GDM1 (cell line): ENCODE data around the gene PLPPR1.
"Not testable (repeated sequence)": the region's sequence is repeated elsewhere in the genome, so short reads cannot be mapped to it uniquely, and the experiment has no call there.

Experiments
- DNase-seq: peaks from one replicate; lab custom pipeline; 2025; lab: John Stamatoyannopoulos, UW

PLPPR1 gene

GRCh38 chr9:101028346-101029314 is at the start of gene PLPPR1:
PLPPR1 (plus strand) TSS chr9:101028727.
- DNase-seq: no peak

GRCh38 chr9:100989731-100990130 is 38.8 kb upstream of the PLPPR1 start:
- no peak for DNase-seq

GRCh38 chr9:100990605-100991381 is 37.7 kb upstream of the PLPPR1 start:
- DNase-seq: no peak

GRCh38 chr9:100992632-100993031 is 35.9 kb upstream of the PLPPR1 start:
- no peak for DNase-seq

- DNase-seq: no peak
Measured at GRCh38 chr9:100999906-101000544, 28.5 kb upstream of the PLPPR1 start.

- DNase-seq: no peak
Measured at GRCh38 chr9:101005246-101005645, 23.3 kb upstream of the PLPPR1 start.

- DNase-seq: no peak
Measured at GRCh38 chr9:101014566-101014965, 14.0 kb upstream of the PLPPR1 start.

- DNase-seq: no peak
Measured at GRCh38 chr9:101018467-101018866, 10.1 kb upstream of the PLPPR1 start.

- DNase-seq: no peak
Measured at GRCh38 chr9:101022704-101023103, 5.8 kb upstream of the PLPPR1 start.

GRCh38 chr9:101025940-101026339 is 2.6 kb upstream of the PLPPR1 start:
- DNase-seq: no peak

GRCh38 chr9:101026824-101027223 is 1.7 kb upstream of the PLPPR1 start:
- no peak for DNase-seq

GRCh38 chr9:101027236-101027635 is 1.3 kb upstream of the PLPPR1 start:
- DNase-seq: no peak

- DNase-seq: no peak
Measured at GRCh38 chr9:101027733-101028345, 688 bp upstream of the PLPPR1 start.

- no peak for DNase-seq
Measured at GRCh38 chr9:101029315-101030085, 973 bp downstream of the PLPPR1 start.

GRCh38 chr9:101030086-101030391 is 1.5 kb downstream of the PLPPR1 start:
- DNase-seq: no peak

- no peak for DNase-seq
Measured at GRCh38 chr9:101032426-101032825, 3.9 kb downstream of the PLPPR1 start.

GRCh38 chr9:101034222-101034621 is 5.7 kb downstream of the PLPPR1 start:
- no peak for DNase-seq

GRCh38 chr9:101035098-101035497 is 6.6 kb downstream of the PLPPR1 start:
- DNase-seq: no peak

- no peak for DNase-seq
Measured at GRCh38 chr9:101037430-101037829, 8.9 kb downstream of the PLPPR1 start.

- DNase-seq: no peak
Measured at GRCh38 chr9:101038488-101038887, 10.0 kb downstream of the PLPPR1 start.

GRCh38 chr9:101039581-101039980 is 11.1 kb downstream of the PLPPR1 start:
- DNase-seq: not testable (repeated sequence)
